Keratinocyte (primary cell): Measurements from ENCODE around the gene MELK. TPM values are rescaled to one million over a fixed set of nuclear protein-coding genes. Genes with fewer than 3 reads are reported as not detected.

ENCODE experiments used
- DNase-seq: peaks from one replicate; pipeline ENCODE4 v3.0.0-alpha.2; 2011; ENCODE audit warnings: low read depth, missing footprints, low spot score
- FAIRE-seq: peaks from 2 replicates; lab custom pipeline; 2011; peaks lifted over from hg19 to GRCh38; lab: Jason Lieb, UNC
- H2AFZ ChIP-seq: 2 replicates; pipeline ENCODE4 v1.6.0; 2012; ENCODE audit warnings: low read length, control low read depth, inconsistent platforms; ENCODE audit not compliant: control insufficient read depth
- H3K27ac ChIP-seq: 2 replicates; pipeline ENCODE4 v1.5.1; 2011; ENCODE audit warnings: low read length; ENCODE audit not compliant: control insufficient read depth, insufficient read depth
- H3K27me3 ChIP-seq: 3 replicates; pipeline ENCODE4 v1.6.0; 2011; ENCODE audit warnings: low read length; ENCODE audit not compliant: control insufficient read depth, insufficient read depth; ENCODE audit errors: extremely low read depth
- H3K36me3 ChIP-seq, 2 experiments: 2 replicates in 1 of 2; 3 replicates in 1 of 2; pipeline ENCODE4 v1.5.1; 2011; ENCODE audit warnings: low read length in 2 of 2, mild to moderate bottlenecking in 1 of 2; ENCODE audit not compliant: control insufficient read depth in 2 of 2, insufficient read depth in 2 of 2; ENCODE audit errors: extremely low read depth in 1 of 2
- H3K4me1 ChIP-seq: 3 replicates; pipeline ENCODE4 v1.5.1; 2011; ENCODE audit warnings: low read length; ENCODE audit not compliant: control insufficient read depth, insufficient read depth; ENCODE audit errors: extremely low read depth
- H3K4me2 ChIP-seq: 3 replicates; pipeline ENCODE4 v1.6.0; 2011; ENCODE audit warnings: low read depth, low read length; ENCODE audit not compliant: control insufficient read depth, insufficient read depth; ENCODE audit errors: extremely low read depth
- H3K4me3 ChIP-seq, 3 experiments: fragments of 200-600 bp in 1 of 3; sonication (generic) in 1 of 3; 2 replicates in 2 of 3; 3 replicates in 1 of 3; pipeline ENCODE4 v1.5.1; 2011 to 2016; ENCODE audit warnings: low read length in 3 of 3, mild to moderate bottlenecking in 3 of 3, control low read depth in 2 of 3, inconsistent platforms in 1 of 3, low read depth in 1 of 3, mixed read lengths in 1 of 3, mixed run types in 1 of 3, moderate library complexity in 1 of 3; ENCODE audit not compliant: control insufficient read depth in 2 of 3, insufficient read depth in 2 of 3; ENCODE audit errors: extremely low read depth in 1 of 3
- H3K79me2 ChIP-seq: 2 replicates; pipeline ENCODE4 v1.6.0; 2012; ENCODE audit warnings: low read length; ENCODE audit not compliant: control insufficient read depth, insufficient read depth
- H3K9ac ChIP-seq: 3 replicates; pipeline ENCODE4 v1.6.0; 2011; ENCODE audit warnings: low read length; ENCODE audit not compliant: control insufficient read depth, insufficient read depth; ENCODE audit errors: extremely low read depth
- H3K9me1 ChIP-seq: 3 replicates; pipeline ENCODE4 v1.6.0; 2011; ENCODE audit warnings: low read length; ENCODE audit not compliant: control insufficient read depth, insufficient read depth; ENCODE audit errors: extremely low read depth
- H3K9me3 ChIP-seq: 2 replicates; pipeline ENCODE4 v1.5.1; 2012; ENCODE audit warnings: low read depth, low read length; ENCODE audit not compliant: control insufficient read depth
- H4K20me1 ChIP-seq: 3 replicates; pipeline ENCODE4 v1.6.0; 2011; ENCODE audit warnings: low read length; ENCODE audit not compliant: control insufficient read depth, insufficient read depth; ENCODE audit errors: extremely low read depth
- CTCF ChIP-seq, 3 experiments: IDR thresholded peaks in 1 of 3; conservative IDR thresholded peaks in 1 of 3; optimal IDR thresholded peaks in 1 of 3; 2 replicates in 2 of 3; 3 replicates in 1 of 3; pipeline versions ENCODE3 to v1.5.1; 2011; ENCODE audit warnings: low read length in 3 of 3, mild to moderate bottlenecking in 3 of 3, moderate library complexity in 2 of 3, control low read depth in 1 of 3, inconsistent platforms in 1 of 3; ENCODE audit not compliant: insufficient read depth in 2 of 3; ENCODE audit errors: extremely low read depth in 1 of 3
- EZH2 ChIP-seq: IDR thresholded peaks from one replicate; pipeline ENCODE4 v1.6.1; 2012; ENCODE audit warnings: inconsistent platforms, mild to moderate bottlenecking, low read length, moderate library complexity
- dilution Hi-C: fragments of 300-500 bp; cut with MboI; formaldehyde crosslinking; loops from one replicate; pipeline ENCODE4 v1.7.0; 2020; ENCODE audit warnings: low sequenced_read_pairs; ENCODE audit not compliant: extremely low pct_ligation_motif_present
- polyA plus RNA-seq, 5 experiments: library from polyadenylated mRNA; depleted of rRNA in 3 of 5; stranded (reverse) in 3 of 5; stranded (forward) in 1 of 5; unstranded in 1 of 5; fragments of >200 nt; gene quantifications; 1 replicate in 1 of 5; 2 replicates in 3 of 5; 3 replicates in 1 of 5; pipeline versions ENCODE4 v1.2.1 to v1.2.3, GENCODE V29; 2011 to 2012; ENCODE audit warnings: missing spikeins in 2 of 5, low read depth in 1 of 5, low replicate concordance in 1 of 5

Gene MELK
- polyA plus RNA-seq, 1 donor (not counting 4 experiments of a cell fraction or from before 2014, with no cell fraction given): 45.3 TPM

GRCh38 chr9:36597412-36598178 lies 24.9 kb downstream of the MELK start:
- no peaks in the 10 kb centered on the region for H3K27me3 ChIP-seq
- TF ChIP-seq EZH2 (no peak), CTCF (optimal IDR thresholded peaks at IDR 0.05 in 1 of 3, IDR thresholded peaks at IDR 0.05 in 1 of 3, conservative IDR thresholded peaks at IDR 0.05 in 1 of 3; ENCODE audit: extremely low read depth in 1 of 3, insufficient read depth in 2 of 3, low read length in 3 of 3) (peak; percentile 44 to 80 (median 65))
- dilution Hi-C loops: no loop called here
- H3K36me3 ChIP-seq: peaks cover 9 to 21% of the 10 kb centered on the region in 2 experiments
- H3K9ac ChIP-seq: no peak overlapping the region
- no peak overlapping the region for H3K4me3 ChIP-seq
- no peak for DNase-seq
- H3K4me2 ChIP-seq: no peak overlapping the region
- no peaks in the 10 kb centered on the region for H3K9me1 ChIP-seq
- no peak overlapping the region for H2AFZ ChIP-seq
- H4K20me1 ChIP-seq: no peaks in the 10 kb centered on the region
- peaks cover 12% of the 10 kb centered on the region for H3K79me2 ChIP-seq
- H3K4me1 ChIP-seq: no peaks in the 10 kb centered on the region
- H3K9me3 ChIP-seq: no peaks in the 10 kb centered on the region
- no peak overlapping the region for H3K27ac ChIP-seq
- FAIRE-seq: peak; percentile 73

- TF ChIP-seq EZH2 (no peak), CTCF (optimal IDR thresholded peaks at IDR 0.05 in 1 of 3, IDR thresholded peaks at IDR 0.05 in 1 of 3, conservative IDR thresholded peaks at IDR 0.05 in 1 of 3; ENCODE audit: extremely low read depth in 1 of 3, insufficient read depth in 2 of 3, low read length in 3 of 3) (no peak)
- no peak overlapping the region for H3K9ac ChIP-seq
- dilution Hi-C loops: no loop called here
- DNase-seq (no peak), FAIRE-seq (no peak)
- peaks cover 9 to 26% of the 10 kb centered on the region in 2 experiments for H3K36me3 ChIP-seq
- H2AFZ ChIP-seq: no peak overlapping the region
- no peaks in the 10 kb centered on the region for H3K9me3 ChIP-seq
- no peaks in the 10 kb centered on the region for H3K27me3 ChIP-seq
- no peak overlapping the region for H3K4me2 ChIP-seq
- H3K27ac ChIP-seq: no peak overlapping the region
- no peaks in the 10 kb centered on the region for H3K4me1 ChIP-seq
- H3K9me1 ChIP-seq: no peaks in the 10 kb centered on the region
- no peak overlapping the region for H3K4me3 ChIP-seq
- no peaks in the 10 kb centered on the region for H4K20me1 ChIP-seq
- peaks cover 15% of the 10 kb centered on the region for H3K79me2 ChIP-seq
These were observed 25.6 kb downstream of the MELK start for GRCh38 chr9:36598273-36598672.
